Eye (tissue), 1 donor: ENCODE data around the gene RB1.

Source experiments
- DNase-seq: peaks from one replicate; pipeline ENCODE4 v3.0.0-alpha.2; 2015

Gene RB1

GRCh38 chr13:48500652-48501197 lies 197.2 kb downstream of the RB1 start:
- DNase-seq: no peak

GRCh38 chr13:48501705-48502104 lies 198.2 kb downstream of the RB1 start:
- no peak for DNase-seq

- DNase-seq: no peak
These were observed 199.2 kb downstream of the RB1 start for GRCh38 chr13:48502601-48503319.

- no peak for DNase-seq
These were observed 201.1 kb downstream of the RB1 start for GRCh38 chr13:48504606-48505005.

GRCh38 chr13:48505012-48505411 lies 201.5 kb downstream of the RB1 start:
- DNase-seq: no peak

- DNase-seq: no peak
These were observed 202.1 kb downstream of the RB1 start for GRCh38 chr13:48505597-48506091.

- DNase-seq: no peak
These were observed 202.6 kb downstream of the RB1 start for GRCh38 chr13:48506092-48506701.

GRCh38 chr13:48507021-48507420 lies 203.5 kb downstream of the RB1 start:
- no peak for DNase-seq

GRCh38 chr13:48508011-48508410 lies 204.5 kb downstream of the RB1 start:
- DNase-seq: no peak

- DNase-seq: no peak
These were observed 207.1 kb downstream of the RB1 start for GRCh38 chr13:48510698-48511097.

- no peak for DNase-seq
These were observed 208.2 kb downstream of the RB1 start for GRCh38 chr13:48511621-48512230.

GRCh38 chr13:48514793-48515192 lies 211.2 kb downstream of the RB1 start:
- no peak for DNase-seq

- no peak for DNase-seq
These were observed 212.2 kb downstream of the RB1 start for GRCh38 chr13:48515732-48516131.

- no peak for DNase-seq
These were observed 214.5 kb downstream of the RB1 start for GRCh38 chr13:48518083-48518482.

GRCh38 chr13:48526286-48526685 lies 222.7 kb downstream of the RB1 start:
- no peak for DNase-seq

GRCh38 chr13:48527955-48528354 lies 224.4 kb downstream of the RB1 start:
- DNase-seq: no peak

- no peak for DNase-seq
These were observed 225.2 kb downstream of the RB1 start for GRCh38 chr13:48528720-48529119.

GRCh38 chr13:48530833-48531232 lies 227.3 kb downstream of the RB1 start:
- DNase-seq: peak; percentile 24
